Activated T-cell treated with anti-CD3 and anti-CD28 coated beads for 1 hour (primary cell): ENCODE data around the gene NTN1.

Experiments
- DNase-seq: peaks from one replicate; pipeline ENCODE4 v3.0.0-alpha.2; 2020; ENCODE audit warnings: low read depth

NTN1 gene

DNA sequence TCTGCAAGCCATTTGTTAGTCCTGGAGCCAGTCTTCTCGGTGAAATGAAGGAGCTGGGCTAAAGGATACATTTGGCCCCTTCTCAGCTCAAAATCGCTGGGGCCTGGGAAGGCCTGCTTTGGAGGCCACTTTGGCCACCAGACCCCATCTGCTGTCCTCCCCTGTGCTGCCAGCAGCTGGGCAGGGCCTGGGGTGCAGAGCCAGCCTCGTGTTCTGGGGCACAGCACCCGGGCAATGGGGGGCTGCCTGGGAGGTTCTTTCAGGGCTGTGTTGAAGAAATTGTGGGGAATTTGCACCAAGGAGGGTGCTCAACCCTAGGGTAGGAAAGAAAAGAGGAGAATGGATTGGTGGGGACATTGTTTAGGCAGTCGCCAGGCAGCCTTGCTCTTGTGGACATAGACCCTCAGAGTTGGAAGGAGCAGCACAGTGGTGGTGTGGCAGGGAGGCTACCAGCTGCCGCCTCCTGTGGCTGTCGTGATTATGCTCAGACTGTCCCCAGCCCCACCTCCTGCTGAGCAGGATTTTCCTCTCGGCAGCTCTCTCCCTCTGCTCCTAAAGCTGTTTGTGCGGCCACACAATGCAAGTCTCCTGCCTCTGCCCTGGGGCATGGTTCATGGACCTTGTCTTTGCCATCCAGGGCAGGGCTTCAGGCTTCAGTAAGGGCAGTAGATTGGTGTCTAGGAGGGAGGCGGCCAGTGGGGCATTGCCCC is 174.8 kb downstream of the NTN1 start:
- no peak for DNase-seq

DNA sequence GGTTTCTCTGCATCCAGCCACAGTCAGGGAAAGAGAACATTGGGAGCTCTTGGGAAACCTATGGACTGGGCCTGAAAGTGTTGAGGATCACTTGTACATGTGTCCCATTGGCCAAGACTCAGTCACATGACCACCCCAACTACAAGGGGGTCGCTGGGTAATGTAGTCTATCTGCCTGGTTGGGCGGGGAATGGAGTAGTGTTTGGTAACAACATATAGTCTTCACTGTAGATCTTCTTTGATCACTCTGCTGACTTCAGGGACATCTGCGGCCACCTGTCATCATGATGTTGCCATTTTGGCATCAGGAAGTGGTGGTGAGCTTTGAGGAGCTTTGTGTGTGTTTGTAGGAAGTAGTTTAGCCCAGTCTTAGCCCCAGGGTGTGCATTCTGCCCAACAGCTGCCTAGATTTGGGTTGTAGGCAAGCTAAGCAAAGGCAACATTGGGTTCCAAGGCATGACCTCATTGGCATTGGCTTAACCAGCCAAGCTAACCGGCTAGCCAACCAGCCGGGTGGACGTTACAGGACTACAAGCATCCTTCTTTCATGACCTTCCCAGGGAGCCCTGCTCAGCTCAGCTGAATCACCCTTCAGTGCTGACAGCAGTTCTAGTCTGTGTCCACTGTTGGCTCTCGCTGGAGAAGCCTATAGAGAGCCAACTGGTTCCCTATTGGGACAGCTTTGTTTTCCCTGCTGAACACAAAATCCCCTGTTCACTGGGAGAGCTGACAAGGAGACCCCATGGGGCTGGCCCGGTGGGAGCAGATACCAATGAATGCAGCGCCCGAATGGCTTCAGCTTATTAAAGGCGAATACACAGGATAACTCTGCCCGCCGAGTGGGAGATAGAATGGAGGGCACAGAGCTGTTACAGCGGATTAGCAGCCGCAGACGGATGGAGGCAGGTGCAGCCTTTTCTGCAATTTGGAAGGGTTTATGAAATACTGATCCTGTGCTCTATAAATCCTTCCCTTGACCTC is 178.6 kb downstream of the NTN1 start:
- DNase-seq = no peak

DNA sequence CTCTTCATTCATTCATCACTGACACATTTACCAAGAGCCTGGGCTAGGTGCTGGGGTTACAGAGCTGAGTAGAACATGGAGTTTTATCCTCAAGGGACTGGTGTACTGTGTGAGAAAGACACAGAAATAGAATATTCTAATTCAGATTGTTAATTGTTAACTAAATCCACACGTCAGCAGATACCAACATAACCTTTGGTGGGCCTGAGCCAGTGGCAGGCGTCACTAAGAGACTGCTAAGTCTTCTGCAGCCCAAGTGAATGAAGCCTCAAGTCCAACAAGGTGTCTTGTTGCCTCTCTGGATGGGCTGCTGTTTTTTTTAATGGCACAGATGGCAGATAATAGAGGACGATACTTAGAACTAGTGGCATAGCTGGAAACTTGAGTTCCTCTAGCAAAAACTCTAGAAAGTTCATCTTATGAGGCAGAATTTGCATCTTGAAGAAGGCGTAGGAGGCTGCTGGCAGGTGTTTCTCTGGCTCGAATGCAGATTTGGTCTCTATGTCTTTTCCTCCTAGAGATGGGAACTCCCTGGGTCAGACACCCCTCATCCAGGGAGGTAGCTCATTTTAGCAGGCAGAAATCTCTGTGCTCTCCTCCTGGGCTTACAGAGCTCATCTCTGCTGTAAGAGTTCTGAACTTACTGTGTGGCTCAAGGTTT is 179.5 kb downstream of the NTN1 start:
- no peak for DNase-seq

DNA sequence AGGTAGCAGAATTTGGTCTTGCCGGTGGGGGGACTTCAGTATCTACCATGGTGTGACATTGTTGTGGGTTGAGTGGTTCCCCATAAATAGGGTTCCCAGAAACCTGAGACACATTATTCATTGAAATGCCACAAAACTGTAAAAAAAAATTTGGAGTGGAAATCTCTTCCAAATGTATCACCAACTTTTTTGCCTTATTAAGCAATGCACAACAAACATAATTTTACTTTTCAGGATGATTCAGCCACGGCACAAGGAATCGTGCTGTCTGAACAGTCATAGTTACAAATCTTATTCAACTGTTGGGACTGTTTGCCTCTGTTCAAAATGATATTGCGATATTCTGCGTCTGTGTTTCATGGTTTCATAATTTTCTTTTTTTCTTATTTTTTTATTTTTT is 181.2 kb downstream of the NTN1 start:
- no peak for DNase-seq

DNA sequence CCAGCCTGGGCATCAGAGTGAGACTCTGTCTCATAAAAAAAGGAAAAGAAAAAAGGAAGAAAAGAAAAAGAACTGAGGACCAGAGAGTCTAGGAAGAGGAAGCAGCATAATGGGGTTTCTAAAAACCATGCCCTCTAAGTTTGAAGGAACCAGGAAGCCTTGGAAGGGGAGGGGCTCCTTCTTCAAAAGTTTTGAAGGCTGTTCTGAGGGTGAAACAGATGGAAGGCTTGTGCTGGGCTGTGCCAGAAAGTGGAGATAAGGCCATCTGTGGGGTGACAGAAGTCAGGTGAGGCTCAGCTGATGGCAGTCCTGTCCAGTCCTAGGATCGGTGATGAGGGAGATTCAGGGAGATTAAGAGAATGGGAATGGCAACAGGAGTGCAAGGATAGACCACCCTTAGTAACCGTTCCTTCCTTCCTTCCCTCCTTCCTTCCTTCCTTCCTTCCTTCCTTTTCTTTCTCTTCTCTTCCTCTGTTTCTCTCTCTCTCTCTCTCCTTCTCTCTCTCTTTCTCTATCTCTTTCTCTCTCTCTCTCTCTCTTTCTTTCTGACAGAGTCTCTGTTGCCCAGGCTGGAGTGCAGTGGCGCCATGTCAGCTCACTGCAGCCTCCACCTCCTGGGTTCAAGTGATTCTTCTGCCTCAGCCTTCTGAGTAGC is 182.6 kb downstream of the NTN1 start:
- DNase-seq = no peak

DNA sequence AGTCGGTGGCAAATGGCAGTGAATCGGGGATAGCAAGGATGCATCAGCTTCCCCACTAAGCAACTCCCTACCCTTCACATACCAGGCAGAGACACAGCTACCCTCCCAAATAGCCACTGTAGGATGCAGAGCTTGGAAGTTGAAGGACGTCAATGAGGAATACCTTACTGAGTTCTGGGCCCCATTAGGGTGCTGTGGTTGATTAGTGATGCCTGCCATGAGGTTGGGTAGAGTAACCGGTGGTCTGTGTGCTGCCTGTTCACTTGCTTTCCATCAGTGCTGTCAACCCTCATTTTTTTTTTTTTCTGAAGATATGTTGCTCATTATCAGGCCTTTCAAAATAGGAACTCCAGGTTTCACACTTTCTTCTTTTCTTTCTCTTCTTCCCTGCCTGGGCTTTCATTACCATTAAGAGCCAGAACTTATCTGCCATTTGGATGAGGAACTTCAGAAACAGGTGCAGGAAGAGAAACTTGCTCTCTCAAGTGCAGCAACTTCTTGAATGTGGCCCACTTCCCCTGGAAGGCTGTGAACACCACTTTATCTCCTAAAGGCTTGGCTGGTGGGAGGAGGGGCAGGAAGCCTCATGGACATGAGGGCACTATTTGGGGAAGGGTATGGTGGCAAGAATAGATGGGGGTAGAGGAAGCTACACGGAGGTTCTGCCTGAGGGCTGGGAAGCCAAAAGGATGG is 183.5 kb downstream of the NTN1 start:
- no peak for DNase-seq

DNA sequence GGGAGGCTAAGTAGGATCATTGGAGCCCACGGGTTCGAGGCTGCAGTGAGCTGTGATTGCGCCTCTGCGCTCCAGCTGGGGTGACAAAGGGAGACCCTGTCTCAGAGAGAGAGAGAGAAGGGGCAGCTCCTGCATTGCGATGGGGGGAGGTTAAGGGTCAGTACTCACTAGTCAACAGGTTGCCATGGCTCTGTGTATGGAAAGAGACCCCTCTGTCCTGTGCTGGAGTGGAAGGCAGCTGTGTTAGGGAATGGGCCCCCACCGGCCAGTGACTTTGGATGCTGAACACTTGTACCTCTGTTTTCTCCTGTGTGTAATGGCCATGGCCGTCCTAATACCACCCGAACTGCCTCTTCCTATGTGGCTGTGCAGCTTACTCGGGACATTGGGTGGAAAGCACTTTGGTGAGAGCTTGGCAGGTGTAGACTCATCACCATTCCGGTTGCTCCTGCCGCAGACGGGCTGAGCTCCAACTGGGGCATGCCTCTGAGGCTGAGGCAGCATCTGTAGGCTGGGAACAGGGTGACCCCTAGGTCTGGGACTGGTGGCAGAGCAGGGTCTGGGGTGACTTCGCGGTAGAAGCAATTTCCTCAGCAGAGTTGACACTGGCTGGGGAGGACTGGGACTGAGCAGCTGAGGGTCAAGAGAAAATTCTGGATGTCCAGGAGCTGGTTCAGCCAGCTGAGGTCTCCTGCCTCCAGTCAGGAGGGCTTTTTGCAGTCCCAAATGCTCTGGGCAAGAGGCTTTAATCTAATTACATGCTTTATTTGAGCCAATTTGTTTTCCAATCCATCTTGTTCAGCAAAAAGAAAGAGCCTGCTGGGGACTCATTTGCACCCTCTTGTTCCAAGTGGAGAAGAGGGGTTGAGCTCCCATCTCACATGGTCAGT is 184.5 kb downstream of the NTN1 start:
- no peak for DNase-seq

DNA sequence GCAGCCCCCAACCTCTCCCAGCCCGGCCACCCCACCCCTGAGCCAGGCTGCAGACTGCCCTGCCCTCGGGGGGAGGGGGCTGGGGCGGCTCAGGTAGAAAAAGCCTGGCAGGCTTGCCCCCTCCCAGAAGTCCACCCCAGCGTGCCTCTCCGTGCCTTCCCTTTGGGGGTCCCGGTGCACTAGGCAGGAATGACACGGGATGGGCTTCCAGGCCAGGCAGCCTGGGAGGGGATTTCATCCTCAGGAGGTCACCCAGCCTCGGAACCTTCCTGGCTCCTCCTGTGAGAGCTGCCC is 185.0 kb downstream of the NTN1 start:
- DNase-seq = no peak

DNA sequence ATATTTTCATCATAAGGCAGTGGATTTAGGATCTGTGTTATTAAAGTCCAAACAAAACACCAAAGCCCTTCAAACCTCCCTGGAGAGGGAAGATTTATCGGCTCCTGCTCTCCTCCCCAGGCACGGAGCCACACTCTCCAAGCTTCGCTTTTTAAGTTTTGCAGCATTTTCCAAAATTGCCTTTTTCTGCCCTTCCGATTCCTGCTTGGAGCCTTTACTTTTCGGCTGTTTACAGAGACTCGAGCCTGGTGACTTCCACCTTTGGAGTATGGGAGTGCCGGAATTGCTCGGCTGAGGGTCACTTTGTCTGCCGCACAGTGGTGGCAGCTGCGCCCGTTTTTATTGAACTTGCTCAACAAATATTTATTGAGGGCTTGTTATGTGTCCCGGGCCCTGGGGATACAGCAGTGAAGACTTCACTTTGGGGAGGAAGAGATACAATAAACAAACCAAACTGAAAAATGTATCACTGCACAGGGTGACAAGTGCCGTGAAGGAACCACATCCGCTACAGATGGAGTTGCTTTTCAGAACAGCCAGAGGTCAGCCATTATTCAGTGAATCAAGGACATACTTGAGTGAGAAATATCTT is 185.5 kb downstream of the NTN1 start:
- no peak for DNase-seq

DNA sequence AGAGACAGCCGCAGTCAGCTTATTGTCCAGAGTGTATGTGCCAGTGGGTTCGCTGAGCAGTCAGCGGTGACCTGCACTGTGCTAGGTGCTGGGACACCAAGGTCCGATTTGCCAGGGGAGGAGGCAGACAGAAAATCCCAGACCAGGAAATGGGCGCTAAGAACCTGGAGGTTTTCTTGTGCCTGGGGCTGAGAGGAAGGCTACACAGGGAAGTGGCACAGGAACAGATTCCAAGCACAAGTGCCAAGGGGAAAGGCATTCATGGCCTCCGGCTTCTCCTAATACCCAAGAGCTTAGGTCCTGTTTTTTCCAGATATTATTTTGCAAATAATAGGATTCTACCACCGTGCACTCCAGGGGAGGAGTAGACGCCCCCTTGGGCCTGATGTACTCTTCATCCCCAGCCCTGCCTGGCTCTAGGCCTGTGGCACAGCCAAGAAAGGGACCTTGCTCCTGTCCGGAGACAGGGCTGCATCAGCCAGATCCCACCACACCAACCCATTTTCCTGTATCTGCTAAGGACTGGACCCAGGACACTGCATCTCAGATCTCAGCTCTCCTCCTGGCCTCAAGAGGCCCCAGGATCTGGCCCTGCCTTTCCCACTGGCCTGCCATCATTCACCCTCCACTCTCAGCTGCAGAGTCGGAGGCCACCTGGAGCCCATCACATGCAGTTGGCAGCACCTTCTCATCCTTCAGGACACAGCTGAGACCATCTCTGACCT is 187.2 kb downstream of the NTN1 start:
- no peak for DNase-seq

DNA sequence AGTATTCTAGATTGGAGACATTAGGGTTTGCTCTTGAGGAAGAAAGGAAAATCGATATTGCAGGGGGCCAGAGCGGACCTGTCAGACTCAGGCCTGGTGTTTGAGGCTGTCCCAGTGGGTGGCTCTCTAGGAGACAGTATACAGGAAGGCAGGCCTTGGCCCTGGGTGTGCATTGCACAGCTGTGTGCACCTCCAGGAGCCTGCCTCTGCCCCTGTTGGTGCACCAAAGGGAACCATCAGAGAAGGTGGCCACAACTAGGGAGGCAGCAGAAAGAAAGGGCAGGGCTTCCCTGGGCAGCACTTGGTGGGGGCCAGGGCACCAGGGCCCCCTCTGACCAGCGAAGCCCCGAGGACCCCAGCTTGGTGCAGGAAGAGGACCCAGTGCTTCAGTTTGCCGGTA is 188.0 kb downstream of the NTN1 start:
- DNase-seq = no peak

DNA sequence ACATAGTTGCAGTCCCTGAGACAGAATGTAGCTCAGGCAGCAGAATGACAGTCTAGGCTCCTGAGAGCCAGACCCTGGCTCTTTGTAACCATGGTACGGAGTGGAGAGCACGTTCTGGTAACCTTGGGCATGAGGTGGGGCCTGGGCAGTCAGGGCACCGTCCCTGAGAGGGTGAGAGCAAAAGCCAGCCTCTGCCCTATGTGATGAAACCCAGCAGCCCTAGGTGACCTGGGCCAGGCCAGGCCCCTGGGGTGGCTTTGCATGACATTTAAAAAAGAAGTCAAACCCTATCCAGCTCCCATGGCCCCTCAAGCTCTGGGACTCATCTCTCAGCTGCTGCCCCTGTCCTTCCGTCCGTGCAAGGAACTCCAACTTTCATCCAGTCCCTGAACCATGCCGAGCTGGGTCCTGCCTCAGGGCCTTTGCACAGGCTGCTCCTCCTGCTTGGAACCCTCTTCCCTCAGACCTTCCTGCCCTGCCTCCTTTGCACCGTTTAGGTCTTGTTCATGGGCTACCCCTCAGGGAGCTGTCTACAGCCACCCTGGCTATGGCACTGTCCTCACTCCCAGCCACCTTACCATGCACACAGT is 188.6 kb downstream of the NTN1 start:
- no peak for DNase-seq

DNA sequence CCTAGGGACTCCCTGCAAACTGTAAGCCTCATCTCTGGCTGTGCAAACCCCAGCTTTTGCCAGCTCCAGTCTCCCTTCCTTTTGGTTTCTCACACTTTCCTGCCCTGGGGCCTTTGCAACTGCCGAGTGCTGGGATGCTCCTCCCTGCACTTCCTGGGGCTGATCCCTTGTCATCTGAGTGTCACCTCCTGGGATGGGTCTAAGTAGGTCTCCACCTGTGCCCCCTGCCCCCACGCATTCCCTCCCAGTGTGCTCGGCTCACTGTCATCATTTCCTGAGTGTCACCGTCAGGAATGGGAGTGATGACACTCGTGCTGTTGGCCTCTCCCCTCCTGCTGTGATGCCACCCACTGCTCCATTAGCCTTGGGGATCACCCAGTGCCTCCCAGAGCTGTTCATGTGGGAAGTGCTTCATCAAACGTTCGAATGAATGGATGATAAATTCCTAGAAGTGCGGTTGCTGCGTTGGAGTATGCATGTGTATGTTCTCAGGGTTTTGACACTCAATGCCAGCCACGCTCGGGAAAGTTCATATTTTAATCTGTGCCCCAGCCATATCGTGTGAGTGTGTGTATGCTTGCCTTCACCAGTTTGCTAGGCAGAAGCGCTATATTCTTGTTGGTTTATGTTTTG is 189.9 kb downstream of the NTN1 start:
- no peak for DNase-seq

DNA sequence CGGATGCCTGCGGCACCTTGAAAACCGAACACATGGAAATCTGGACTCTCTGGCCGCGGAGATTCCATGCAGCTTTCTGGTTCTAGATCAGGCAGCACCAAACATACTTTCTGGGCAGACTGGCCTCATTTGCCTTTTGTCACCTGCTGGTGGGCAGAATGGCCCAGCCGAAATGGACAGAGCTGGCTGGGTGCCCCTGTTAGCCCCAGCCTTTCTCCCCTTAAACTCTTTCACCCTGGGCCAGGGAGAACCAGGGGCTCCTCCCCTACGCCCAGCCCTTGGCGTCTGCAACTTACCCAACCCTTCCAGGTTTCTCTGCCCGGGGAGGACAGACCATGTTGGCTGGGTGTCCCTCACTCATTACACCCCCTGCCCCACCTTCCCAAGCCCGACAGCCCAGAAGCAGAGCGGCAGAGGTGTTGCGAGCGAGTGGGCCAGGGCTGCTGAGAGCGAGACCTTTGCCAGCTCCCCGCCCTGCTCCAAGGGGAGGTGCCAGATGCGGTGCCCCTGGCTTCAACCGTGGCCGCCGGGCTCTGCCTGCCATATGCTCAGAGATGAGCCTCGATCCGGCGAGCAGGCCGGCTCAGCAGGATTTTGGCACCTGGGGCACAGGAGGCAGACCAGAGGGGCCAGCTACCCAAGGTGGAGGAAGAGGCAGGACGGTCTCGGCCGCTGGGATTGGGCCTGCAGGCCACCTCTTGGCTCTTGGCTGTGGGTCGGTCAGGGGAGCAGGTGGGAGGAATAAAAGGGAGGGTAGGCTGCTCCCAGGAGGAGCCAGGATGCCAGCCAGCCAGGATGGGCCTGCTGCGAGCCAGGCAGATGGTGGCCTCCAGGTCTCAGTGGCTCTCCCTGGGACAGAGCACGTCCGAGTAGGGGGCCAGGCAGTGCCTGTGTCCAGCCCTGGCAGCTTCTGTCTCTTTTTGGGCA is 191.3 kb downstream of the NTN1 start:
- DNase-seq = no peak

DNA sequence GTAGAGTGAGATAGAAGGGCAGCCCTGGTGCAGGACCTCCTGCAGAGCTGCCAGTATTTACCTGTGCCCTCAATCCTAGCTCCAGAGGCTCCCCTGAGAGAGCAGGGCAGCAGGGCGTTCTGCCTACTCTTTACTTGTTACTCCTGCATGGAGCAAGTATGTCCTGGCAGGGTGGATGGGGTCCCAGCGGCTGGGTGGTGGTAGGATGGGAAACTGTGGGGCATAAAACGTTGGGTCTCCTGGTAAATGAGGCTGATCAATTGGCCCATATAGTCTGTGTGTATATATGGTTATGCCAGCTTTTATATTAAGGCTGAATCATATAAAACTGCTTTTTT is 192.0 kb downstream of the NTN1 start:
- no peak for DNase-seq

DNA sequence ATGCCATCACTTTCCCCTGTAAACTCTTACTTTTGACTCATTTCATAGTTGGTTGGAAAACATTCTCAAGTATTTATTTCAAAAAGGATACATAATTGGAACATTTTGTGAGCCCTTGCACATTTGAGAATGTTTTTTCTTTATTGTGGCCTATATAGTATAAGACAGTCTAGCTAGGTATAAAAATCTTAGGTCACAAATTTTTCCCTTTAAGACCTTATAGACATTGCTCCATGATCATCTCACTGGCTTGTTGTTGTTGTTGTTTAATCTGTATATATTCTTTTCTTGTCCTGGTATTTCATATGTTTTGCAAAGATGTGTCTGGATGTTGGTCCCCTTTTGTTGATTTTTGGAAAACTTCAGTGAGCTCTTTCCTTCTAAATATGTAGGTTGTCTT is 194.2 kb downstream of the NTN1 start:
- DNase-seq = no peak

DNA sequence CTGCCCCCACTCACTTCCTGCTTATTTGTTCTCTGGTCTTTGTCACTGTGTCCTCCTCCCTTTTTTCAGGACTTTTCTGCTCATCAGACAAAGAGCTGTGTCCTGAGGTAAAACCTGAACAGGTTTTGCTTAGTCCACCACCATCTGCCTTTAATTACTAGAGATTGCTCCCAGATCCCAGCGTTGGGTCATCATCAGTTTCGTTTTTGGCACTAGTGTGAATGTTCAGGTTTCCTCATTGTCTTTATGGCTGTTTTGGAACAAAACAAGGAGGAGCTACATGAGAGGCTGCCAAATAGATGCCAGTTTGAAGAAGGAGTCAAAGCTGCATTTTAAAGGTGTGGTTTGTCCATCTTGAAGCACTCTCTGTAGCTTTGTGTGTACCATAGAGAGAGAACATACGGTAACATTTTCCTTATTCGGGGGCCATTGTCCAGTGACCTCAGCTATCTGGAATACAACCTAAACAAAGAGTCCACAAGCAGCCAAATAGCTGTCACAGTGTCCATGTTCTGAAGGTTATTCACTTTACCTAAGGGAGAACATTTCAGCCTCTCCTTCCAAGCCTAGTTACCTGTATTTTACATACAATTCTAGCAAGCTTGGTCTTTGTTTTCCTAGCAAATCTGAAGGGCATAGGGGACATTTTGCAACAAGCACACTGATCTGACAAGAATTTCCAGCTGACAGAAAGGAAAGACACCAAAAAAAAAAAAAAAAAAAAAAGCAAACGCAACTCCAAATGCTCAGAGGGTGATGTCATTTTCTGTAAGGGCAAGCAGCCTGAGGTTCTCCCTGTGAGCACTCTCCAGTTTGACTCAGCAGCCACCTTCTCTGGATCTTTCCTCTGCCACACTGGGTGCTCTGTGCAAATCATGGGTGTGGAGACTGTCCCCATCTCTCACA is 196.1 kb downstream of the NTN1 start:
- no peak for DNase-seq
